ENCODE data around the gene TSC2.
"Not testable (repeated sequence)": the region's sequence is repeated elsewhere in the genome, so short reads cannot be mapped to it uniquely, and the experiment has no call there.

TSC2 gene

DNA sequence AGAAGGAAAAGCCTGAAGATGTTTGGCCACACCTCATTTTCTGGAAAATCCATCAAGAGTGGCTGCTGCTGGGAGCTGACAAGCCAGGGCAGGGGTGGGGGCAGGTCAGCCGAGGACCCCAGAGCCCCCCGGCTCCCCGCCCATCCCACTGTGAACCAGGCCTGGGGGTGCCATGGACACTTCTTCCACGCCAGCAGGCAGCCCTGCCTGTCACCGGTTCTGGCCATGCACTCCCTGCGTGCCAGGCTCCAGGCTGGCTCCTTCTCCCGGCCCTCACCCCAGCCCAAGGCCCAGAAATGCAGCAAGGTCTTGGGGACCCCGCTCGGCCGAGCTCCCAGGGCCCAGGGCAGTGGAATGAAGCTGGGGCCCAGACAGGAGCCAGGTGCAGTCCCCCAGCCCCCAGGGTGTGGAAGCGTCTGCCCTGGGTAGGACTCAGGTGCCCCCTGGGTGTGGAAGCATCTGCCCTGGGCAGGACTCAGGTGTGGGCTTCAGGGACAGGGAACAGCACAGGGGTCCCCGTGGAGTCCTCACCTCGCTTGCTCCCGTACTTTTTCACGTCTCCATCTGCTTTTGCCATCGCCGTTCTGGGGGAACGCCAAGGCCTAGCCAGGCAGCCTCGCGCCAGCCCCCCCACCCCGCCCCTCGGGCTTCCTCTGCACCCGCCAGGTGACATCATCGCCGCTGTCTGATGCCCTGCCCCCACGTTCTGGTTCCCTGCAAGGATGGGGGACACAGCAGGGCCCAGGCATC, 75.3 kb downstream of the TSC2 start:
- not testable (repeated sequence) for H3K27me3 ChIP-seq (ENCODE audit: control insufficient read depth, insufficient read depth, low read length, poor library complexity, severe bottlenecking); H3K36me3 ChIP-seq (ENCODE audit: control insufficient read depth, insufficient read depth, low read length); H3K27ac ChIP-seq (ENCODE audit: insufficient read depth, low read depth, low read length, poor library complexity, severe bottlenecking); H3K4me3 ChIP-seq (ENCODE audit: insufficient read depth, low read depth, low read length); H3K9me3 ChIP-seq (ENCODE audit: control insufficient read depth, low read length)
- H3K4me1 ChIP-seq (ENCODE audit: control insufficient read depth, insufficient read depth, low read length) = peaks cover 18% of the 10 kb centered on the region
- 89 to 90% methylated on average over 15 to 16 of the region's 26 CpGs for WGBS, 2 experiments

- H3K4me3 ChIP-seq (ENCODE audit: insufficient read depth, low read depth, low read length); H3K9me3 ChIP-seq (ENCODE audit: control insufficient read depth, low read length); H3K36me3 ChIP-seq (ENCODE audit: control insufficient read depth, insufficient read depth, low read length); H3K27ac ChIP-seq (ENCODE audit: insufficient read depth, low read depth, low read length, poor library complexity, severe bottlenecking); H3K27me3 ChIP-seq (ENCODE audit: control insufficient read depth, insufficient read depth, low read length, poor library complexity, severe bottlenecking): not testable (repeated sequence)
- peaks cover 18% of the 10 kb centered on the region for H3K4me1 ChIP-seq (ENCODE audit: control insufficient read depth, insufficient read depth, low read length)
- WGBS, 2 experiments = 87% methylated on average over 20 to 22 of the region's 27 CpGs
Observed at GRCh38 chr16:2123706-2124376, 76.1 kb downstream of the TSC2 start.

- not testable (repeated sequence) for H3K36me3 ChIP-seq (ENCODE audit: control insufficient read depth, insufficient read depth, low read length); H3K4me3 ChIP-seq (ENCODE audit: insufficient read depth, low read depth, low read length); H3K9me3 ChIP-seq (ENCODE audit: control insufficient read depth, low read length); H3K27me3 ChIP-seq (ENCODE audit: control insufficient read depth, insufficient read depth, low read length, poor library complexity, severe bottlenecking)
- WGBS, 2 experiments = 67 to 68% methylated on average over 11 of the region's 11 CpGs
- Histone ChIP-seq H3K27ac (ENCODE audit: insufficient read depth, low read depth, low read length, poor library complexity, severe bottlenecking) (peak overlapping the region; percentile 67), H3K4me1 (ENCODE audit: control insufficient read depth, insufficient read depth, low read length) (peaks cover 18% of the 10 kb centered on the region)
Observed at GRCh38 chr16:2124377-2124693, 76.5 kb downstream of the TSC2 start.

DNA sequence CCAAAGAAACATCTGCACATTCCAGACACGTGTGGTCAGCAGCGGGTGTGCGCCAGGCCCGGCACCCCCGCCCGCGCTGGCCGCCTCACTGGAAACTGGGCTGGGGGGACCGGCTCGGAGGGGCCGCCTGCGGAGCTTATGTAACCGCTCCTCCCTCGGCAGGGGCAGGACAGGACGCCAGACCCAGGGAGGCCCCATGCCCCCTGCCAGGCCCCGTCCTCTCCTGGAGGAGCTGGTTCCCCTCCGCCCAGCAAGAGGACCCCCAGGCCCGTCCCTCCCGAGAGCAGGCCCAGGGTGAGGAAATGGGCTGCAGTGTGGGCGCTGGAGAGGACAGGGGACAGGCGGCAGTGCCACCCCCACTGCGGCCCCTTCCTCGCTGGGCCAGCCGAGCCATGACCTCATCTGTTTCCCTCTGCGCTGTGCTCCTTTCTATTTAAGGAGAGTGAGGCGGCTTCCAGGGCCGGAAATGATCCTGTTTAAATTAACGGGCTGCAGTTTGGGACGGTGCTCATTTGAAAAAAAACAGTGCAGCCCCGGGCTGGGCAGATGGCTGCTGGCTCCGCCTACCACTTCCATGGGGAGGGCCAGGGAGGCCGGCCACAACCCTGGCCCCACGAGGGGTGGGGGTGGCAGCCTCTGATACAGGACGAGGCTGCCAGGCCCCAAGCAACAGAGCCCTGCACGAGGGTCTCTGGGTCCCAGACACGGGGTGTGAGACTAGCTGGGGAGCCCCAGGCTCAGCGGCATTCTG, 77.1 kb downstream of the TSC2 start:
- Histone ChIP-seq H3K4me1 (ENCODE audit: control insufficient read depth, insufficient read depth, low read length) (peaks cover 18% of the 10 kb centered on the region), H3K27ac (ENCODE audit: insufficient read depth, low read depth, low read length, poor library complexity, severe bottlenecking) (peak overlapping the region; percentile 67)
- 11 to 22% methylated on average over 37 of the region's 37 CpGs for WGBS, 2 experiments
- H3K27me3 ChIP-seq (ENCODE audit: control insufficient read depth, insufficient read depth, low read length, poor library complexity, severe bottlenecking); H3K36me3 ChIP-seq (ENCODE audit: control insufficient read depth, insufficient read depth, low read length); H3K4me3 ChIP-seq (ENCODE audit: insufficient read depth, low read depth, low read length); H3K9me3 ChIP-seq (ENCODE audit: control insufficient read depth, low read length): not testable (repeated sequence)

DNA sequence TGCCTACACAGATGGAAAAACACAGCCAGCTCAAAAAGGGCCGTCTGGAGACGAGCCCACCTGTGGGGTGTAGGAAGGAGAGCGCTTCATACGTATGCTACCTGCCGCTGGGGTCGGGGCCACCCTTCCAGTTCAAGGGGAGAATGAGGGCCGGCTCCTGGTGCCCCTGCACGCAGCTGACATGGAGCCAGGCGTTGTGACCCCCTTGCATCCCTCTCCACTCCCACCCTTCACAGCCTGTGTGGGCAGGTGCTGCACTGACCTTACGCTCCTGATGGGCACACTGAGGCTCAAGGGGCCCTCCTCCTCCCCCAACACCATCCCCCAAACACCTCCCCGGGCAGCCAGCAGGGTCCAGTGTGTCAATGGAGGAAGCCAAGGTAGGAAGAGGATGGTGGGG, 77.8 kb downstream of the TSC2 start:
- not testable (repeated sequence) for H3K27me3 ChIP-seq (ENCODE audit: control insufficient read depth, insufficient read depth, low read length, poor library complexity, severe bottlenecking); H3K36me3 ChIP-seq (ENCODE audit: control insufficient read depth, insufficient read depth, low read length); H3K9me3 ChIP-seq (ENCODE audit: control insufficient read depth, low read length); H3K4me3 ChIP-seq (ENCODE audit: insufficient read depth, low read depth, low read length); H3K27ac ChIP-seq (ENCODE audit: insufficient read depth, low read depth, low read length, poor library complexity, severe bottlenecking)
- 62 to 68% methylated on average over 10 of the region's 11 CpGs for WGBS, 2 experiments
- H3K4me1 ChIP-seq (ENCODE audit: control insufficient read depth, insufficient read depth, low read length) = peaks cover 18% of the 10 kb centered on the region

DNA sequence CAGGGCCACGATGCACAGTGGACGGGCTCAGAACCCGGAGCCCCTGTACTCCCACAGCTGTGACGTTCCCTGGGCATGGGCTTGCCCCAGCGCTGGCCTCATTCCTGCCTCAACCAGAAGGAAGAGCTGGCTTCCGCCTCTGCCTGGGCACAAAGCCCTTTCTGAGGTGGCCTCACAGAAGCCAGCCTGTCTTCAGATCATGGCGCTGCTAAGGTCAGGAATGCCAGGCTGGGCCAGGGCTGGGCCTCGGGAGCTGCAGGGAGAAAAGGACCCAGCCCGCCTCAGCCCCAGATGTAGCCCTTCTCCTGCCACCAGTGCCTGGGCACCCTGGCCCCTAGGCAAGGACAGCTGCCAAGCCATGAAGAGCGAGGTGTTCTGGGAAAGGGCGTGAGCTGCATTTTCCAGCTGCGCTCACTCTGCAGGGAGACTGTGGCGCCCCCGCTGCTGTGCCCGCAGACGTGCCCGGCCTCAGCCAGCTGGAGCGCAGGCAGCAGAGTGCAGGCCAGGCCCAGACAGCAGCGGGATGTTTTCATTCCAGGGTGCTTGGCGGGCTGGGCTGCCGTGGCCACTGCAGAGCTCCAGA, 78.5 kb downstream of the TSC2 start:
- not testable (repeated sequence) for H3K9me3 ChIP-seq (ENCODE audit: control insufficient read depth, low read length); H3K27me3 ChIP-seq (ENCODE audit: control insufficient read depth, insufficient read depth, low read length, poor library complexity, severe bottlenecking); H3K27ac ChIP-seq (ENCODE audit: insufficient read depth, low read depth, low read length, poor library complexity, severe bottlenecking); H3K4me3 ChIP-seq (ENCODE audit: insufficient read depth, low read depth, low read length); H3K36me3 ChIP-seq (ENCODE audit: control insufficient read depth, insufficient read depth, low read length)
- 93 to 95% methylated on average over 21 of the region's 21 CpGs for WGBS, 2 experiments
- H3K4me1 ChIP-seq (ENCODE audit: control insufficient read depth, insufficient read depth, low read length) = peaks cover 18% of the 10 kb centered on the region

- not testable (repeated sequence) for H3K9me3 ChIP-seq (ENCODE audit: control insufficient read depth, low read length); H3K27ac ChIP-seq (ENCODE audit: insufficient read depth, low read depth, low read length, poor library complexity, severe bottlenecking); H3K36me3 ChIP-seq (ENCODE audit: control insufficient read depth, insufficient read depth, low read length); H3K27me3 ChIP-seq (ENCODE audit: control insufficient read depth, insufficient read depth, low read length, poor library complexity, severe bottlenecking); H3K4me3 ChIP-seq (ENCODE audit: insufficient read depth, low read depth, low read length)
- peaks cover 18% of the 10 kb centered on the region for H3K4me1 ChIP-seq (ENCODE audit: control insufficient read depth, insufficient read depth, low read length)
- 90 to 93% methylated on average over 31 of the region's 31 CpGs for WGBS, 2 experiments
Observed at GRCh38 chr16:2126928-2127556, 79.3 kb downstream of the TSC2 start.

GRCh38 chr16:2127630-2128280, 80.0 kb downstream of the TSC2 start:
- not testable (repeated sequence) for H3K27ac ChIP-seq (ENCODE audit: insufficient read depth, low read depth, low read length, poor library complexity, severe bottlenecking); H3K4me3 ChIP-seq (ENCODE audit: insufficient read depth, low read depth, low read length); H3K9me3 ChIP-seq (ENCODE audit: control insufficient read depth, low read length); H3K36me3 ChIP-seq (ENCODE audit: control insufficient read depth, insufficient read depth, low read length); H3K27me3 ChIP-seq (ENCODE audit: control insufficient read depth, insufficient read depth, low read length, poor library complexity, severe bottlenecking)
- WGBS, 2 experiments = 8 to 16% methylated on average over 3 of the region's 3 CpGs
- H3K4me1 ChIP-seq (ENCODE audit: control insufficient read depth, insufficient read depth, low read length) = peaks cover 18% of the 10 kb centered on the region

DNA sequence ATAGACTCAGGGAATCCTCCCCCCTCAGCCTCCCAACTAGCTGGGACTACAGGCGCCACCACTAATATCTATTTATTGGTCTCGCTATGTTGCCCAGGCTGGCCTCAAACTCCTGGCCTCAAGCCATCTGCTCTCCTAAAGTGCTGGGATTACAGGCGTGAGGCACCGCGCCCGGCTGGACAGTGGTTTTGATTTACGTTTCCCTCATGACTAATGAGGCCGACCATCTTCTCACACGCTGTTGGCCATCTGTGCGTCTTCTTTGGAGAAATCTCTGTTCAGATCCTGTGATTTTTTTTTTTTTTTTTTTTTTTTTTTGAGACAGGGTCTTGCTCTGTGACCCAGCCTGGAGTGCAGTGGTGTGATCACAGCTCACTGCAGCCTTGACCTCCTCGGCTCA, 81.5 kb downstream of the TSC2 start:
- H3K36me3 ChIP-seq (ENCODE audit: control insufficient read depth, insufficient read depth, low read length); H3K27me3 ChIP-seq (ENCODE audit: control insufficient read depth, insufficient read depth, low read length, poor library complexity, severe bottlenecking); H3K4me3 ChIP-seq (ENCODE audit: insufficient read depth, low read depth, low read length); H3K9me3 ChIP-seq (ENCODE audit: control insufficient read depth, low read length); H3K27ac ChIP-seq (ENCODE audit: insufficient read depth, low read depth, low read length, poor library complexity, severe bottlenecking): not testable (repeated sequence)
- H3K4me1 ChIP-seq (ENCODE audit: control insufficient read depth, insufficient read depth, low read length) = peaks cover 17% of the 10 kb centered on the region
- 82 to 92% methylated on average over 9 of the region's 11 CpGs for WGBS, 2 experiments

Data from ectodermal cell (in vitro differentiated cells).